ENCODE measurements around the gene ALDH3A1.

Gene ALDH3A1

DNA sequence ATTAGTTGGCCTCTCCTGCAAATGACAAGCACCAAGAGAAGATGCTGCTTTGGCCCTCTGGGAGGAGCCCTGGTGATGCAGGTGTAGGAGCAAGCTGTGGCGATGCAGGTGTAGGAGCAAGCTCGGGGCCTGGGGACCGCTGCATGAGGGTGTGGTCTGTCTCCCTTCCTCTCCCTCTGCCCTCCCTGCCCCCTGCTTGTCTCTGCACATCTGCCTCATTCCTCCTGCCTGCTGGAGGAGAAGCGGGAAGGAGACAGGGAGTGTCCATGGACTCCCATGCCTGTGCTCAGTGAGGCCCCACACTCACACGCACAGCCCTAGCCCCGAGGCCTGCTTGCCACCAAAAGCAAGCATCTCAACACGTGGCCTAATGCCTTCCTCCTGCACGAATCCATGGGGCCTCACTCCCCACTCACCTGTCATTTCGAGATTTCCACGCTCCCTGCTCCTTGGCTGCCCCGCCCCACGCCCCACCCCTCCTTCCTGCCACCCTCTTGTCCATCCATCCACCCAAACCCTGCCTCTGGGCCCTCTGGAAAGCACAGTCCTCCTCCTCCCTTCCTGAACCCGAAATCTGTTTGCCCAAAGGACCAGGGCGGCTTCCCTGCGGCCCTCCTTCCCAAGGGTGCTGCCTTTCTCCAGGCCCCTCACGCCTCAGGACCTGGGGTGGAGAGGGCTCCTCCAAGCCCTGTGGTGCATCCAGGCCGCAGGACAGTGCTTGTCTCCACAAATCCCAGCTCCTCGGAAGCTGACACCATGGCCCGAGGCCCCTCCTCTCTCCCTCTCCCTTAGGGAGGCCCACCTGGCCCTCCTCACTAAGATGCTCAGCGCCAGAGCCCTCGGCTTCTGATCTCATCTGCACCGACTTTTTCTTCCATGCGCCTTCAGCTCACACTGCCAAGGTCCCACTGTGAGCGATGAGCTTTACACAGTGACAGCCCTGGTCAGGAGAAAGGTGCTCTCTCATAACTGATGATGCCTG, 11.8 kb upstream of the ALDH3A1 start:
- no peak for DNase-seq

DNA sequence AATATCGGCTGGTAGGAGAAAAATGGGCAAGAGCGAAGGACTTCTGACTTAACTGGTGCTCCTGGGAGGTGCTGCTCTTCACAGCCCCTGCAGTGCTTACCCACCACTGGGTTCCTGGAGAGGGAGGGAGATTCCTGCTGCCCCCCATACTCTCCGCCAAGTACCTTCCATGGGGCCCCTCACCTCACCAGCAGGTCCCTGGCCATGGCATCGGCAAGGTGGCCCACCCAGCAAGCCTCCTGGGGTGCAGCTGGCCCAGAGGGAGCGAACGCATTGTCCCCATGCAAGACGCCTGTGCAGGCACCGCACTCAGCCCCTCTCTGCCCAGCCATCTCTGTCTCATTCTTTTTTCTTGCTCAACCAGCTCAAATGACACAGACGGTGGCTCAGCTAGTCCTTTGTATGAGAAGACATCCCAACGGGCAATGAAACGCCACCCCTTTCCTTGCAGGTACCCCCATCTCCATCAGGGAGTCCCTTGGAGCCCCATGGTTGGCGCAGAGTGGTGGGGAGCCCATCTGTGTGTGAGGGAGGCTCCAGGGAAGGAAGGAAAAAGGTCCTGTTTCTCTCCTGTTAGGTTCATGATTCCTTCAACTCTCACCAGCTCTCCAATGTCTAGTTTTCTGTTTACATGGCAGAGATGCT, 9.6 kb upstream of the ALDH3A1 start:
- no peak for DNase-seq

DNA sequence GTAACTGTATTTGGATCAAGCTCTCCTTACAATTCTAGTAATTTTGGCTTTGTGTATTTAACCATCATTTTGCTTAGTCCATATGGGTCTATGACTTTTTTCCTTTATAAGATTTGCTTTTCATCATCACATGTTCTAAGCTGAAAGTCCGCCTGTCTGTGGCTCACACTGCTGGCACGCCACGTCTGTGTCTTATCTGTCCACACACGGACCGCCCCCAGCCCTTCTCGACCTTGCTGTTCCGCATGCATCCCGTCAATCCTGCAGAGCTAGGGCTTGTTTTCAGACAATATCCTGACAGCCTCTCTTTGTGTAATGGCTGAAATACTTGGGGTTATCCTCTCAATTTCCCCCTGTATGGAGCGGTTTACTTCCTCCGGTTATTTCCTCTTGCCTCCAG, 8.4 kb upstream of the ALDH3A1 start:
- DNase-seq: no peak

DNA sequence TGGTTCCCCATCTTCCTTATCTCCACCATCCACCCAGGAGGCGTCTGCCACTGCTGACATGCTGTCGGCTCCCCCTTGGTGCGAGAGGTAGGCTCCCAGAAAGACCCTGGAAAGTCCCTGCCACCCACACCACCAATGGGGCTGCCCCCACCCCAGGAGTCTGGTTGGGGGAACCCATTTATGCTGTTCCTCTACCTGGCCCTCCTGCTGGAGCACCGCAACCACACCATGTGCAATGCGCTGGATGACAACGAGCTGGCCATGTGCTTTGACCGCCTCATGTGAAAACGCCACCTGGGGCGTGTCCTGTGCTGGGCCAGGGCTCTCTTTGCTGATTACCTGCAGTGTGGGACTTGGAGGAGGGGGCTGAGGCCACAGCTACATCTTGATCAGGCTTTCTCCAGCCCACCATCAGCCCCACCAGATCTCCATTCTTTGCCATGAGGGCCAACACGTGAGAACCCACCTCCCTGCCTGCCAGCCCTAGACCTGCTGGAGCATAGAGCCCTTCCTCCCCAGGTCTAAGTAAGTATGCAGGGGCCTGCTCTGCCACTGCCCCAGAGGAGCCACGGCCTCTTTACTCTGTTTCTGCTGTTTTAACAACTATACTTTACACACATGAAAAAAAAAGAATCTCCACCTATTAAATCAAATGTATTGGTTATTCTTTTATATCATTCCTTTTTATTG, 7.9 kb upstream of the ALDH3A1 start:
- DNase-seq: no peak

DNA sequence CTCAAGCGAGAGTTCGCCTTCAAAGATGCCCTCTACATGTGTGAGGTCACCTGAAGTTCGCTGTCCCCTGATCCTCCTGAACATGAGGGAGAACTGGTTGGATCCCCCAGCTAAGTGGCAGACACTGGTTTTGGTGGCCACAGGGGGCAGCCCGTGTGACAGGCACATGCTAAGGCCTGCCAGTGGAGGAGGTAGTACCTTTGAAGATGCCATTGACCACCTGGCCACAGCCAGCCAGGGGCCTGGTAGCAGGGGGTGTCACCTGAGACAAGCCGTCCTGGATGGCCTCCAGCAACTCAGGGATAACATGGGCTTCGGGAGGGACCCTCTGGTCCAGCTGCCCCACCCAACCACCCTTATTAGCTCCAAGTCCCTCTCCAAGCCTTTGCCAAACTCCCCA, 7.3 kb upstream of the ALDH3A1 start:
- DNase-seq: no peak

DNA sequence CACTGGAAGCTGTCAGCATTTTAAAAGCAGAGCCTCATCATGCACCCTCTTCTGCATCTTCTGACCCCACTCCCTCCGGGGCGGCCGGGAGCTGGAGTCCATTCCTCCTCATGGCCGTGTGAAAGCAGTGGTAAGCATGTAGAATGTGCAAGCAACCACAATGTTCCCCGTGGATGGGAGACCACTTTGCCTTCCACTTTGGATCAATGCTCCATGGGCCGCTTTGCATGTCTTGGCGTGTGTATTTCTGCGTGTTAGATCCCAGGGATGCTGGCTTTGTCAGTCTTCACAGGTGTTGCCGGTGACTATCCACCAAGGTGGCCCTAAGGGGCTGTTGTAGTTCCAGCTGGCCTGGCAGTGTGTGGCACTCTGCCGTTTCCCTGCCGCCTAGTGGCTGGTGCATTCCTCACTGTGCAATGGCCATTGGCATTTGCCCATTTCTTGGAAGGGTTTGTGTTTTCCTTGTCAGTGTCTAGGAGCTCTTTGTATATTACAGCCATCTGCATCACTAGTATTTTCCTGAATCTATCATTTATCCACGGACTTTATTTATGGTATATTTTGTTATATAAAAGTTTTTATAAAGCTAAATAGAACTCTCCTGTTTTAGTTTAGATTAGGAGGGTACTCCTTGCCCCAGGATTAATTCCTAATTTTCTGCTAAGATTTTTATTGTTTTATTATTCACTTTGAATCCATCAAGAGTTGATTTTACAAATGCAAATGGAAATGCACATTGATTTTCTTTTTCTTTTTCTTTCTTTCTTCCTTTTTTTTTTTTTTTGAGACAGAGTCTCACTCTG, 5.8 kb upstream of the ALDH3A1 start:
- DNase-seq: peak; percentile 15

DNA sequence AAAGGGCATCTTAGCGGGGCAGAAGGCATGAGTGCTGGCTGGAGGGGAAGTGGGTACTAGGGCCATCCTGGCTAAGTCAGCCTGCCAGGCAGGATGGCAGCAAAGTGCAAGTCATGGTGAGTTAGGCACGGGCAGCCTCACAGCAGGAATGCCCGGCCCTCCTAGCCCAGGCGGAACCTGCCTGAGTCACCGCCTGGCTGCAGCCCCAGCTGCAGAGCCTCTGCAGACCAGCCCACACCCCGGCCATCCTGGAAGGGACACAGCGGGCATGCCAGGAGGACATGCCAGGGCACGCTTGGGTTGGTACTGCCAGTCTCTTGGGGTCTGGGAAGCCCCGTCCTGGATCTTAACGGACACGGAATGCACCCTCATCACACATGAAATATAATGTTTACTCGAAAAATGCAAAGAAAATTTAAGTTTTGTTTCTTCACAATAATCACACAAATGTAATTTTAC, 5.0 kb upstream of the ALDH3A1 start:
- DNase-seq: peak; percentile 44

DNA sequence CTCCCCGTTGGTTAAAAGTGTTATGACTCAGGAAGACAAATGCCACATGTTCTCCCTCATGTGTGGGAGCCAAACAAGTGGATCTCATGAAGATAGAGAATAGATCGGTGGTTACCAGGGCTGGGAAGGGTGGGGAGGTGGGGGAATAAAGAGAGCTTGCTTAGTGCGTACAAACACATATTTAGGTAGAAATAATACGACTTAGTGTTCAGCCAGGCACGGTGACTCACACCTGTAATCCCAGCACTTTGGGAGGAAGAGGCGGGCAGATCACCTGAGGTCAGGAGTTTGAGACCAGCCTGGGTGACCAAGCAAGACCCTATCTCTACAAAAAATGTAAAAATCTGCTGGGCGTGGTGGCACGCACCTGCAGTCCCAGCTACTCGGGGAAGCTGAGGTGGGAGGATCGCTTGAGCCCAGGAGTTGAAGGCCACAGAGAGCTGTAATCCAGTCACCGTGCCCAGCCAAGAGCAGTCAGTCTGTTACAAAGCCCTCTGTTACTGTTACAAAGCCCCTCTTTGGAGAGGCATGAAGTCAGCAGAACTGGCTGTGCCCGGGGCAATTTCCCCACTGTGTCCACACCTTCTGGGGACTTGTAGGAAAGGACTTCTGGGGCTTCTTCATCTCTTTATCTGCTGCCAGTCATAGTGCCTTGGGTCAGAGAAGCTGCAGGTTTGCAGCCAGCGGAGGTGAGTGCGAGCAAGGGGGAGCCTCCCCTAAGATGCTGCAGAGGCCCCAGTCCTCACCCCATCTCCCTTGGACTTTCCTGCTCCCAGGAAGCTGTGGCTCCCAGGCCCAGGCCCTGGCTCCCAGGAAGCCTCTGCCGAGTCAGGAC, 4.3 kb upstream of the ALDH3A1 start:
- no peak for DNase-seq

DNA sequence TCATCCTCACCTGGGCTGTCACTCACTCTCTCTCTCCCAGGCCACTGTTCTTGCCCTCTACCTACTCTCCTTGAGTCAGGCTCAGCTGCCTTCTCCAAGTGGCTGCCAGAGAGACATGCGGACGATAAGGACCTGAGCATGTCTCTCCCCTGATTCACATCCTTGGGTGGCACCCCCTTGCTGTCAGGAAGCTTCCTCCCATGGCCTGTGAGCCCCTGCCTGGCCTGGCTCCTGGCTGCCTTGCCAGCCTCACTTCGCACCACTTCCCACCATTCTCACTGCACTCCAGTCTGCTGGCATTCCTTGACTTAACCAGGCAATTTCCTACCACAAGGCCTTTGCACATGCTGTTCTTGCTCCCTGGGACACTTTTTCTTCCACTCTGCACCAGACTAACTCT, 2.7 kb upstream of the ALDH3A1 start:
- no peak for DNase-seq

DNA sequence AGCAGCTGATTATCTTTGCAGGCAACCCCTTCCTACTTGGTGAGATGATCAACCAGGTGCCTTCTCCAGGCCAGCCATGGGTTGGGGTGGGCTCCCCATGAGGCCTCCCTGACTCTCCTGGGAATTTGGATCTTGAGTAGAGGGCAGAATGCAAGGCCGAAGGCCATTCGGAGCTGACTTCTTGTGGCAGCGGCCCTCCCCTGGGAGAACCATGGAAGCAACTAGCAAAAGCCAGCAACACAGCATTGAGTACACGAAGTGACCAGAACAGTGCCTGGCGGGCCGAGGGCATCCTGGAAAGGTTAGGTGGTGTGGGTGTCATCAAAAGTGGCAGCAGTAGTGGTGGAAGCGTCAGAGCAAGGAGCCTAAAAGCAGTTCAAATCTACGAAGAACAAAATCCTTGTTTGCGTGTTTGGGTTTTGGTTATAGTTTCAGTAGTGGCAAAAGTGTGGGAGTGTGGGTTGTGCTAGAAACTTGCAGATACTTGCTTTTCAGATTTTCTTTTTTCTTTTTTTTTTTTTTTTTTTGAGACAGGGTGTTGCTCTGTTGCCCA, 2.0 kb upstream of the ALDH3A1 start:
- no peak for DNase-seq

DNA sequence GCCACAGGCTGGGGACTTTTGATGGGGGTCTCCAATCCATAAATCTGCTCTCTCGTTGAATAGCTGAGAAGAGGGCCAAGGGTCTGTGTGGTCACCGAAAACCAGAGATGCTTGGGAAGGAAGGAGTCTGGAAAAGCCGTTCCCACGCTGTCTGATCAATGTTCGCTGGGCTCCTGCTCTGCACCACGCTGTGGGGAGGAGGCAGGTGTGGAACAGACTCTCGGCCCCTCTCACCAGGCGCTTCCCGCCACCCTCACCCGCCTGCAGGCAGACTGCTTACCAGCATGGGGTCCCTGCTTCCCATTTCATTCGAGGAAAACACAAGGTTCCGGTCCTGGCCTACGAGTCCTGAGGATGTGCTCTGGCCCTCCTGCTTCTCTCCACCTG, 702 bp upstream of the ALDH3A1 start:
- DNase-seq: no peak

DNA sequence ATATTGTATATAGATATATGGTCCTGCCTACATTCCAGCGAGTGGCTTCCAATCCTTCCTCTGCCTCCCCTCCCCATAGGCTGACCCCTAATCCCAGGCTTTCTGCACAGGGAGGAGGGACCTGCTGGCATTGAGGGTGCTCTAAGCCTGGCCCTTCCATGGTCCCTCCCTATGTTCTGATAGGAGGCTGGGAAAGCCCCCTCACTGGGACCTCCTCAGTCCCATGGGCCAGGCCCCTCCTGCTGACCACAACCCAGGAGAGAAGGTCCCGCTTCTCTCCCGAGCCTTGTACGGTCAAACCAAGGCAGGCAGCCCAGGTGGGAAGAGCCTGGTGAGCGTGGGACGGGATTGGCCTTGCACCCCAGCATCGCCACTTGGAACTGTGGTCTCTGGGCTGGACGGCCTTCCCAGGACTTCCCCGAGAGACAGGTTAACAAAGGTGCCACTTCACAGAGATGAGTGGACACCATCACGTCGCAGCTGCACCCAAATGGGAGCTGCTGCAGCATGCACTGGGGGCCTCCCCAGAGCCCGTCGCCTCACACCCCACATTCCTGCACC, 859 bp downstream of the ALDH3A1 start:
- no peak for DNase-seq

DNA sequence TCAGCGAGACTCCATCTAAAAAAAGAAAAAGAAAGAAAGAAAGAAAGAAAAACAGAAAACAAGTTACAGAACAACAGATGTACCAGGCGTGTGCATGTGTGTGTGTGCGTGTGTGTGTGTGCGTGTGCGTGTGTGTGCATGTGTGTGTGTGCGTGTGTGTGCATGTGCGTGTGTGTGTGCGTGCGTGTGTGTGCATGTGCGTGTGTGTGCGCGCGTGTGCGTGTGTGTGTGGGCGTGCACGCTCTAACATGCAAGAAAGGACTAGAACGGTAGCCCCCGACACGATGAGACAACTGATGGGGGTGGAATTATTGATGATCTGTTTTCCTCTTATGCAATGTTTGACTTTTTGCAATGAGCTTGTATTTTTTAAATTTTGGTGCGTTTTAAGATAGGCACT, 1.6 kb downstream of the ALDH3A1 start:
- DNase-seq: no peak

DNA sequence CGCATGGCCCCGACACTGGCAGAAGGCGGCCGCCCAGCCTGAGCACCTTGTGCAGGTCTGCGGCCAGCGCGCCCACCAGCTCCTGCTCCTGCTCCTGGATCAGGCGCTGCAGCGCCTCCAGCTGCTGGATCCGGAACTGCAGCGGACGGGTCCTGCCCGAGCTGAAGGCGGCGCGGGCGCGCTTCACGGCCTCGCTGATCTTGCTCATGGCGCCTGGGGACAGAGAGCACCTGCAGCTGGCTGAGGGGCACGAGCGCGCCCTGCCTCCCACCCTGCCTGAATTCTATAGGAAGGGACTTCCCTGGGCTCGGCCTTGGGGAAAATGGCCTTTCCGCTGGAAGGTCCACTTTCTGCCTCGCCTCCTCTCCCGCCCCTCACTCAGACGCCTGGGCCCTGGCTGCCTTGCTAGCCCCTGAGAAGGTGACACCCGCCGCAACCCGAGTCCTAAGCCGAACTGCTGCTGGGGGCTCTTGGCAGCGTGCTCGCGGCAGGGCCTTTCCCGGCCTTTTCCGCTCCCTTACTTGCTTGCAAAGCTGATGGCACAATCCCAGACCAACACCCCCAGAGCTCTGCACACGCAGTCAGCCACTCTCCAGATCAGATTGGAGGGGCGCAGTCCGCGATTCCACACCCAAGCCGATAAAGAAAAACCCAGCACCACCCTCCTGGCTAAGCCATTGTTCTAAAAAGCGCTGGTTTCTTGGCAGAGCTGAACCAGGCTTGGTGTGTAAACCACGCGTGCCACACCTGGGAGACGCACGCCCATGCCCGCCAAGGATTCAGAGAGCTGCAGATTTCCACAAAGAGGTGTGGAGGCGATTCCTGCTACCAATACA, 3.0 kb downstream of the ALDH3A1 start:
- DNase-seq: no peak

DNA sequence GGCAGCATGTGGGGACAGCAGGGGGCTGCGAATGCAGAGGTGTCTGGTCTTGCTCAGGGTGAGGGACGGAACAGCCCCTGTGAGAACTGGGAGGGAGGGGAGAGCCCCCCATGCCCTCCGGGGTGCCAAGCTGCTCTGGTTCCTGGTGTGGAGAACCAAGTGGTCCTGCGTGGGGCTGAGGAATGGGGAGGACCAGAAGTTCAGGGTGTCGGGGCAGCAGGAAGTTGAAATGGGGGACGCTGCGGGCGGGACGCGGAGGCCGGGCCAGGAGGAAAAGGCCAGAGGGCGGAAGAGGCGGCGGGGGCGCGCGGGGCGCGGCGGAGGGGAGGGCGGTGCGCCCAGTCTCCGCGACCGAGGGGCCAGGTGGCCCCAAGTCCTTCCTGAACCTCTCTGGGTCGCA, 3.6 kb downstream of the ALDH3A1 start:
- DNase-seq: no peak

DNA sequence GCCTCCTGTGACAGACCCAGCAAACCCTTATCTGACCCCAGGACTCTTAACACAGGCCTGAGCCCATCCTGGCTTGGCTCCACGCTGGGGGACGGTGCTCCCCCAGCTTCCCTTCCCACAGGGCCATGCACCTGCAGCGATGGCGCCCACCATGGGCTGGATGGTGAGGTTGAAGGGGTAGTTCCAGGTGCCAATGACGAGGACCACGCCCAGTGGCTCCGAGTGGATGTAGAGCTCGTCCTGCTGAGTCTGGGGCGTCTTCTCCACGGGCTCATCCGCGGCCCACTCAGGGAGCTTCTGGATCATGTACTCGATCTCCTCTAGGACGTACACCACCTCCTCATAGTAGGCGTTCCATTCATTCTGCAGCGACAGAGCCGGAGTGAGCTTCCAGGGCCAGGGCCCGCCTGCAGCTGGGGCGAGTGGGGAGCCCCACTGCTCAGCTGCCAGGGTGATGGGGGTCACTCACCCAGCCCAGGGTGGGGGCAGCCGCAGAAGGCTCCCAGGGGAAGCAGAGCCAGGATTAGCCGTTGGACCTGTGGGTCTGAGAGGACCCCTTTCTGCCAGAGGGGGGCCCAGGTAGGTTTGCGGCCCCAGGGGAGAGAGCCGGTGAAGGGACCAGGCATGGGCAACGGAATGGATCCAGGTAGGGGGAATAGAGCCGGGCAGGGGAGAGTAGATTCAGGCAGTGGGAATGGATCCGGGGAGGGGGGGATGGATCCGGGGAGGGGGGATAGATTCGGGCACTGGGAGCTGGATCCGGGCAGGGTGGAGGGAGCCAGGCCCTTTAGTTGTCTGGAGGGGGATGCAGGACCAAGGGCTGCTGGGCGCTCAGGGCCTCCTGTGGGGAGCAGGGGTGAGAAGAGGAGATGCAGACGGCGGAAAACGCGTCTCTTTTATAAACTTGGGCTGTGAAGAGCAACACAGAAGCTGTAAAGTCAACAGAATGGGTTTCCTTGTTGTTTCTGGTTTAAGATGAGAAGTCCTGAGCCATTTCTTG, 4.7 kb downstream of the ALDH3A1 start:
- DNase-seq: no peak

DNA sequence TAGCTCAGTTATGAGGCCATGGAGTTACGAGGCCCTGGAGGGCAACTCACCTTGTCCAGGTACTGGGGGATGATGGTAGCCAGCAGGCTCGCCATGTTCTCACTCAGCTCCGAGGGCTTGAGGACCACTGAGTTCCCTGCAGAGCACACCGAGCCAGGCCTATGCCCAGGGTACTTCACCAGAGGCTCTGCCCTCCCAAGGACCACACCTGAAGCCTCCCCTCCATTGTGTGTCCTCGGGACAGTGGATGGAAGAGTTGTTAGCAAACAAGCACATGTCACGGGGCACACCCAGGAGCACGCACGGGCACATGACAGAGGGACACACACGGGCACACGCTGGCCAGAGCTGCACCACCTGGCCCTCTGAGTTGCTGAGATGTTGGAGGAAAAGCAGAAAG, 5.6 kb downstream of the ALDH3A1 start:
- no peak for DNase-seq

DNA sequence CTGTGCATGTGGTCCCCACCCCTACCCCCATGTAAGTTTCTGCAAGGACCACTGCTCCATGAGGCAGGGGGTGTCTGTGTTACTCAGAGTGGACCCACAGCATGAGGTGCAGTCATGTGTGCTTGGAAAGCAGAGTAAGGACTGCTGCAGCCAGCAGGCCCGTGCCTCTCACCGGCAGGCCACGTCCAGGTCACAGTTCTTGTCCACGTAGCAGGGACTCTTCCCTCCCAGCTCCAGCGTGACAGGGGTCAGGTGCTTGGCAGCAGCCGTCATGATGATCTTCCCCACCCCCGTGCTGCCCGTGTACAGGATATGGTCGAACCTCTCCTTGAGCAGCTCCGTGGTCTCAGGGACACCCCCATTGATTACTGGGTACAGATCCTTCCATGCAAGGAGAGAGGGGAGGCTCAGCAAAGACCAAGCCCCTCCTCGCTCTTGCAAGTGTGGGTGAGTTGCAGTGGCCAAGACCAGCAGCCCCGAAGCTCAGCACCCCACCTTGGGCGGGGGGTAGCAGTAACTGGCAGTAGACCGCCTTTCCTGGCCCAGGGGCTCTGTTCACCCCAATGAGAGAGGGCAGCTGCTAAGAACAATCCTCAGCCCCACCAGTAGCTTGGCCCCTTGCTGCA, 6.2 kb downstream of the ALDH3A1 start:
- DNase-seq: no peak

Measured in DMS 273 treated with DMSO at 0.1 percent for 48 hours (cell line).